GM12875 (cell line): ENCODE results near the gene ZSCAN32.

Experiments used
- H3K4me3 ChIP-seq: one replicate; pipeline ENCODE4 v1.5.1; 2011; ENCODE audit warnings: low read depth, low read length, control low read depth
- CTCF ChIP-seq: IDR thresholded peaks from 2 replicates; pipeline ENCODE4 v1.5.1; 2011; ENCODE audit warnings: low read depth, mild to moderate bottlenecking, control low read depth, inconsistent platforms, low read length, moderate library complexity, borderline replicate concordance; ENCODE audit not compliant: insufficient read depth

The ZSCAN32 gene

GRCh38 chr16:3356118-3356517 lies 44.7 kb downstream of the ZSCAN32 start:
- H3K4me3 ChIP-seq, result no peak overlapping the region
- no peak for TF ChIP-seq CTCF

- TF ChIP-seq CTCF, result no peak
- H3K4me3 ChIP-seq, result no peak within 1 kb of the TSS
Measured at GRCh38 chr16:3355589-3355988, 45.2 kb downstream of the ZSCAN32 start, which contains the start of gene OR2C1. Gene OR2C1 (plus strand): TSS chr16:3355889. CDS start chr16:3355941, 52 bp downstream.

- no peak overlapping the region for H3K4me3 ChIP-seq
- no peak for TF ChIP-seq CTCF
Measured at GRCh38 chr16:3349175-3349574, 51.6 kb downstream of the ZSCAN32 start.

DNA sequence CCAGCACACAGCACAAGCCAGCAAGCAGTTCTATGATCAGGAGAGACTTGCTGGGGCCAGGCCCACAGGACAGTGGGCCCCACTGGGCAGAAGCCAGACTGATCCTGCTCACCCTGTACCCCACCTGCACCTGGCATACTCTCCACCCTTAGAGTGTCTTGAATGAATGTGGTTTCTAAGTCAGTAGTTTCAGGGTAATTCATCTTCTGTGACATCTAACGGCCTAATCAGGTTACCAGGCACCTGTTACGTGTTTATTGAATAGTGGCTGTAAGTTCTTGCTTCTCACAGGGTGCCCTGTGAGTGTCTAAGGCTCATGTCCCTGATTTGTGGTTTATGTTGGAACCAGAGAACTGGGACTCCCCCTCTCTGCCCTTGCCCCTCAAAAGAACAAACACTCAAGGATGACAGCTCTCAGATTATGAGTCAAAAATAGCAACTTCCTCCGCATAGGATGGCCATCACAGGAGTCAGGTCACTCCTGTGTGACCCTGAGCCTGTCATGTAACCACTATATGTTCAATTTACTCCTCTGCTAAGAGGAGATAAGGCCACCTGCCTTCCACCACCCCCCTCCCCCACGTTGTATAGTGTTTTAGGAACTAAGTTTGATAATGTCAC lies 52.1 kb downstream of the ZSCAN32 start:
- no peak overlapping the region for H3K4me3 ChIP-seq
- no peak for TF ChIP-seq CTCF

DNA sequence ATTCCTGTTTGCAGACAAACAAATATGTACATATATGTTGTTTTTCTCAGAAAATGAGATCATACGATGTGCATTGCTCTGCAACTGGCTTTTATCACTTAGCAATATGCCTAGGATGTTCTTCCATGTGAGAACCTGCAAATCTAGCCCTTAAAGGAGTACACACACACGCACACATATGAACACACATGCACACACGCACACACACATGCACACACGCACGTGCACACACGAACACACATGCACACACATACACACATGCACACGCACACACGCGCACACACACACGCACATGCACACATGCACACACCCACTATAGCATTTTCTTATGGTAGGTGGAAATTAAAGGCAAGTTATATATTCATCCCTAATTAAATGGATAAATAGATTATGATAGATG lies 53.2 kb downstream of the ZSCAN32 start:
- H3K4me3 ChIP-seq, result no peak overlapping the region
- no peak for TF ChIP-seq CTCF

DNA sequence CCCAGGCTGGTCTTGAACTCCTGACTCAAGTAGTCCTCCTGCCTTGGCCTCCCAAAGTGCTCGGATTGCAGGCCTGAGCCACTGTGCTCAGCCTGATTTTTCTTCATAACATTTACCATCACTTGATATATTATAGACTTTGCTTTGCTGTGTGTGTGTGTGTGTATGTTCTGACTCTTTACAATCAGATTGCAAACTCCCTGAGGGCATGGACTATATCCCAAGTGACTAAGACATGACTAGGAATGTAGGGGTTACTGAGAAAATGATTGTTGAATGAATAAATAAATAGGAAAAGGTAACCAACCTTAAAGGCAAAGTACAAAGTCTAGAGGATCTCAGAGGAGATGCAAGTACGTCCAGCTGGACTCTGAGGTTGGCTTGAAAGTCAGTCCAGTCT lies 54.8 kb downstream of the ZSCAN32 start:
- no peak for TF ChIP-seq CTCF
- H3K4me3 ChIP-seq, result no peak overlapping the region
